Inferior parietal cortex (tissue), 1 donor: ENCODE results near the gene TSPAN13.

Experiments used
- DNase-seq: peaks from one replicate; pipeline ENCODE4 v3.0.0-alpha.2; 2016; ENCODE audit errors: extremely low spot score

Gene TSPAN13

DNA sequence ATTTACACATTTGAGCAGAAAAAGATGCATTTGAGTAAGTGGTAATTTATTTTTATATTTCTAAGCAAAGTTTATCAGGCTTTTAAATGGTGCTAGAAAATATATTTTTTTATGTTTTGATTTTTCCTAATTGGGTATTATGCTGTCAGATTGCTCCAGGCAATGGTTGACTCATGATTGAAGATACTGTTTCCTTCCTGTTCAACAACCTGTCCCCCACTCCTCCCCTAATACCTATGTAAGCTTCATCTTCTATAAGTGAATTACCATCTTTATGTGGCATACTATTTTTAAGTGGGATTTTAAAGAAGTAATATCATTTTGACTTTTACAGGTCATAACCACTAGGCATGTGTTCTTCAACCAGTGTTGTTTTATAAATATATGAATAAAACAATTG, 21.4 kb downstream of the TSPAN13 start:
- no peak for DNase-seq

DNA sequence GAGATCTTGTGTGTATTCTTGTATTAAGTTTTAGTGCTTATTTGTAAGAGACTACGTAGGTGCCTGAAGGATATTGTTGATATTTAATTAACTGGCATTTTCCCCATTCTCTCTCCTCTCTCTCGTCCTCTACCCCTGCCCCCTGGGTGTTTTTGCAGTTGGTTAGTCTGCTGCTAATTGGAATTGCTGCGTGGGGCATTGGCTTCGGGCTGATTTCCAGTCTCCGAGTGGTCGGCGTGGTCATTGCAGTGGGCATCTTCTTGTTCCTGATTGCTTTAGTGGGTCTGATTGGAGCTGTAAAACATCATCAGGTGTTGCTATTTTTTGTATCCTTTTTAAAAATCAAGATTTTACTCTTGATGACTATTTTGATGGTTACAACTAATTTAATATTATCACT, 22.5 kb downstream of the TSPAN13 start:
- DNase-seq = no peak

DNA sequence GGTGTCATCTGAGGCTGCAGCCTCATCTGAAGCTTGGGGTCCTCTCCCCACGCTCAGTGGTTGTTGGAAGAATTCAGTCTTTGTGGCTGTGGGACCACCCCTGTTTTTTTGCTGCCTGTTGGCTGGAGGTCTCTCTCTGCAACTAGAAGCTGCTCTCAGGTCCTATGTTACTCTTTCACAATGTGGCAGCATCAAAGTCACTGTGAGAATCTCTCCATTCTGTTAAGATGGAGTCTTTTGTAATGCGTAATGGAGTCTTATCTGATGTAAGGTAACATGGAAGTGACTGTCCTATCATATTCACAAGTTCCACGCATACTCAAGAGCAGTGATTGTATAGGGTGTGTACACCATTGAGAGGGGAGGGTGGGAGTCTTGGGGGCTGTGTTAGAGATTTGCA, 24.9 kb downstream of the TSPAN13 start:
- DNase-seq = no peak

DNA sequence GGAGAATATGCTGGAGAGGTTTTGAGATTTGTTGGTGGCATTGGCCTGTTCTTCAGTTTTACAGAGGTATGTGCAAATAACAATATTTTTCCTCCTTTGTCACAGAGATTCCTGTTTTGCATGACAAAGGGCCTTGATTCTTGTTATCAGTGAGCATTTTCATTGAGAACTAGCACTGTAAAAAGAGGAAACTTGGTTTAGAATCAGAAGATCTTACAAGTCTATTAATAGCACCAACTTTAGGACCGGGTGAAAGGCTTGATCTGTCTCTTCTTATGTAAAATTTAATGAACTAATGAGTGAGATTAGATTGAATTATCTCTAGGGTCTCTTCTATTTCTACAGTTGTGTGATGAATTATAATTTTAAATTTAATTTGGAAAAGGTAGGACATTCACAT, 25.5 kb downstream of the TSPAN13 start:
- DNase-seq = no peak

DNA sequence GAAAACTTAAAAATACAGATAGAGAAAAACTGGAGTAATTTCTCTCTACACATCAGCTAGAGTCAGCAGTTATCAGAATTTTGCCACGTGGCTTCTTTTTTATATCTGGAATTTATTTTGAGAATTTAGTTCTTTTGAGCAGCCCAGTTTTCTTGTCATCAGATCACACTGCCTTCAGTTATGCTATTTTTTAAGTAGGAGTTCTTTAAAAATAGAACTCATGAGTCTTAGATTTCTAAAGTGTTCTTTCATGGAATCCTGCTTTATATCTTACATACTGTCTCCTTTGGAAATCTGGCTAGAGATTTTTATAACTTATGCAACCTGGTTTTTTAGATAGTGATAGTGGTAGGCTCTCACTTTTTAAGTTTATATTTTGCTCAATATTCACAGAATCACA, 27.0 kb downstream of the TSPAN13 start:
- no peak for DNase-seq

DNA sequence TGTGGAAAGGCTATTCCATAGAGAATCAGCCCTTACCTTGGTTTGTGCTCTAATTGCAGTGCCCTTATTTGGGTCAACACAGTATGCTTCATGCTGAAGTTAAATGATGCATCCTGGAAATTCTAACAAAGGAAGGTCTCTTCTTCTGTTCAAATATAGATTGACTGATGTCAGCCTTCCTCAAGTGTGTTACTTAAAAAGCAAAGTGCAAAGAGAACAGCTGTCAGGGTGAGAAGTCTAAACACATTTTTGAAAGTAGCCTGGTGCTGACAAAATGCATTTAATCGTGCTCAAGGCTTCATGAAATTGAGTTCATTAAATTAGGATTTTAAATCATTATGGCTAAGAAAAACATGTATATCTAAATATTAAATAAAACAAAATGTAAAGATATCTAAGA, 31.8 kb downstream of the TSPAN13 start:
- DNase-seq = no peak

- DNase-seq = no peak
Observed at GRCh38 chr7:16785846-16786245, 32.3 kb downstream of the TSPAN13 start.

GRCh38 chr7:16786257-16786656, 32.7 kb downstream of the TSPAN13 start:
- DNase-seq = no peak

DNA sequence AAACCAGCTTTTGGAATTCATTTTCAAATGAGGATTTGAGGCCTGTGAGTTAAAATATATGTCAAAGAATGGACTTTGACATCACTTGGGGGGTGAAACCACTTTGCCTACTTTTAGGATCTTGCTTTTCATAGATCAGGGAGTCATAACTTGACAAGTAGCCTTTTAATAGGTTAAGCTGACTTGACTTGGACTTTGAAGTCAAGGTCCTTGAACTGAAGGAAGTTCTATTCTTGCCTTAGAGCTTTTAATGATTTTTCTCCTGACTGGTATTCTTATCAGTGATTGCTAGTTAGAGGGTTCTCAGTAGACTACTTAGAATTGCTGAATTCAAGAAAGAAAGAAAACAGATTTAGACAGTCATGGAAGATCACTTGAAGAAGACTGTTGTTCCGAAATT, 33.6 kb downstream of the TSPAN13 start:
- DNase-seq = no peak

GRCh38 chr7:16791071-16791470, 37.5 kb downstream of the TSPAN13 start:
- DNase-seq = no peak

GRCh38 chr7:16791905-16792698, 38.5 kb downstream of the TSPAN13 start:
- DNase-seq = no peak

DNA sequence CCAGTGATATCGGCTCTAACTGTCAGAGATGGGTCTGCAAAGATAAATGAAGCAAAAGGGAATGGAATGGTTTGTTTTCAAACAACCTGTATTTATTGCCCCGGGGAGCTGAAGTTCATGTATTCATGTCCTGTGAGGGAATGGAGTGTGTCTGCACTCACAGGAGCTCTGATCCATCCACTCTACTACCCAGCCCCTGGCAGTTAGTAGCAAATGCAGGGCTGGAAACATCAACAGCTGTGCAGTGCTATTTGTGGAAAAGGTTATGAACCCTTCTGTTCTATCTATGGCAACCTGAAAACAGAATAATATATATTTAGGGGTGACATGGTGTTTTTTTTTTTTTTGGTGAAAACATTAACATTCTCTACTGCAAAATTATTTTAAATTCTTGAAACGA, 41.4 kb downstream of the TSPAN13 start:
- DNase-seq = no peak

- DNase-seq = no peak
Observed at GRCh38 chr7:16795624-16796023, 42.1 kb downstream of the TSPAN13 start.

DNA sequence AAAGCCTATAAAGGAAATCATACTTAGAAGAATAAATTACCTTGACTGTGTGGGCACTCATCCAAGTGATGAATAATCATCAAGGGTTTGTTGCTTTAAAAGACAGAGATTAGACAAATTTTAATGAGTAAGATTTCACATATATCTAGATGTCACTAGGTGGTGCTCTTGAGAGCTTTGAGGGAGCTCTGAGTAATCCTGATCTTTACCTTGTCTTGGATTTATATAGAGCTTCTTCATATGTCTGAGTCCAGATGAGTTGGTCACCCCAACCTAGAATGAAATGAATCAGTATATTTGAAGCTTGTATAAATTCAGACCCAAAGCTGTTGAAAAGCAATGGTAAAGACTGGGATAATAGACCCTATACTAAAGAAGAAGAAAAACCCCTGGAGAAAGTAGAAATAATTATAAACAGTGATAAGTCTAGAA, 47.6 kb downstream of the TSPAN13 start:
- no peak for DNase-seq

DNA sequence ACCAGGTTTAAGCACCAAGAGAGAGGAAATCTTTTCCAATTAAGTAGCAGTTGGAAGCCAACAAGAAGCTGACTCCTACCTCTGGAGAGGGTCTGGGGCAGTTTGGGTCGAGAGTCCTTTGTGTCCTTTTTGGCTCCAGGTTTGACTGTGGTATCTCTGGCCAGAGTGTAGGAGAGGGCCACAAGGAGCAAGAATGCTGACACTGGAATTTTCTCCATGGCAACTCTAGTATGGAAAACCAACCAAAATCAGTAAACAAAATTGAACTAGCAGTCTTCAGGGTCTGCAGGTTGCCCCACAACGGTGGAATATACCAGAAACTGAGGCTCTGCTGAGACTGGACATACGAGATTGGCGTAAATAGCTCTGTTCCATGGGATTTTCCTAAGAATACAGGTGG, 48.0 kb downstream of the TSPAN13 start:
- DNase-seq = no peak

- DNase-seq = no peak
Observed at GRCh38 chr7:16803125-16803524, 49.6 kb downstream of the TSPAN13 start.

GRCh38 chr7:16803881-16804673, 50.5 kb downstream of the TSPAN13 start:
- DNase-seq = no peak

DNA sequence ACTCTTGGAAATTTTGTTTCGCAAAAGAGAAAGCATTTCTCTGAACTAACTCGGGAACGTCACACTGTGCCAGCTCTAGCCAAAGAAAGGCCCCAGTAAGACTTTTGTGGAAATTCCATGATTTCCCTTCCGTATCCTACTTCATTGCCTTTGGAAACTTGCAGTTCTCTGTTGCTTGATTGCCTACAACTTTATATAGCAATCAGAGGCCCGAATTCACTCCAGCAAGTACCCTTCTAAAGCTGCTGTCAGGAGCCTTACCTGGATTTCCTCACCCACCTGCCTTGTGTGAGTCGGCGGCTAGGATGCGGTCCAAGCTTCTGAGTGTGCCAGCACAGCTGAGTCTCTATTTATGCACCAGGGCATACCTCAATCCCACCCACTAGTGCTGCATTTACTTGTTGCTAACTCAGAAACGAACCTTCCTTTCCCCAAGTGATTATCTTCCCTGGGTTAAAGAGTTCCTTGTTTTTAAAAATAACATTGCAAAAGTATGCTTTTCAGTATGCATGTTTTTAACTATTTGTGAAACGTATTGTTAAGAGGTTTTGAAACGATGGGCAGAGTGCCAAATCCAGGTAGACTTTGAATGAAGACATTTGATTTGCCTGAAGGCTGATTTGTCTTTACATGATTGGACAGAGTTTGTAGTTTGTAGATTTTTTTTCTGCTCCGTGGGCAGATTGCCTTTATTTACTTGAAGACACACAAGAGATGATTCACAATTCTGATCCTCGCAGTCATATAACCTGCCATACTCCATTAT, 51.3 kb downstream of the TSPAN13 start, which contains the start of gene AGR2:
TSS of gene AGR2 (minus strand) at position 326 of the 766 bp plus-strand sequence. CDS start 3,203 bp downstream, outside the sequence.
- no peak for DNase-seq

DNA sequence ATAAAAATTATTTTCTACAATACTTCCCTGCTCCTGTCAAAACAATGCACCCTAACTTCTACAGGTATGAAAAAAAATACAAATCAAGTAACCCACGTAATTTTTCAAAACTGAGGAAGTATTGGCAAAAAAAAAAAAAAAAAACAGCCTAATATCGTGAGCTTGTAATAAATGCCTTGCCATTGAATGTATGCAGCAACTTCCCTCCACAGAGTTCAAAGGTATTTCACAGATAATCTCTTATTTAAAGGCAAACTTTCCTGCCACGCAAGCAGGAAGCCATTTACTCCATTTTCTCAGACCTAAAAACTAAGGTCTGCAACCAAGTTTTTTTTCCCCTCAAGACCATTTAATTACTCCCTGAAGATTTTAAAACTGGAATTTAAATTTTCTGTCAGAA, 51.9 kb downstream of the TSPAN13 start:
- DNase-seq = no peak

DNA sequence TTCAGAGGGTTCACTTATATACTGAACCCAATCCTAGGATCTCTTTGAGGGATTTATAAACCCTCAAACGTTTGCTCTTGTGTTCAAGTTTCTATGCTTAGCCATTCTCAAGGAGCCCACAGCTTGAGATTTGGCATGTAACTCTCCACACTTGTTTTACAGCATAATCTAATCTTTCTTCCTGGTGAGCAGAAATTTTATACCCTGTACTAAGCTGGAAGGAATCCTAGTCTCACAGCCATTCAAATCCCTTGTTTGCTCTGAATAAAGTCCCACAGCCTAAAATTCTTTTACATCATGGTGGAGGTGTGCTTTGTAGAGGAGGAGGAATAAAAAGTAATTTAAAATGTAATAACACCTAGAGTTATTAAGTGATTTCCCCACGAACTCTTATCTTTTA, 56.6 kb downstream of the TSPAN13 start:
- no peak for DNase-seq

DNA sequence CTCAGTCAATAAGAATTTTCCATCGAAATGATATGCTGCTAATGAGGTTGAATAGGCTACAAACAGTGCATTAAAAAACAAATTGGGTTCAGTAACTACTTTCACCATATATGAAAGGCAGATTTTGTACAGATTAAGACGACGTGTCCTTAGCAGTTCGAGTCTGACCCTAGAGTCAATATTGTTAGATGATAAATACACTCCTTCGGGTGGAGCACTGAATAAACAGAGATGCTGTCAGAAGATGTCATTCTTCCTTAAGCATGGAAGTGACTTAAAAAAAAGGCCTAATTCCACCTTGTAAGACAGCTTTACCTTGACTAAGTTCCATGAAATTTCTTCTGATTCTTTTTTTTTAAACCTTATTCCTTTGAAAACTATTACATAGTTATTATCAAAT, 57.0 kb downstream of the TSPAN13 start:
- no peak for DNase-seq

DNA sequence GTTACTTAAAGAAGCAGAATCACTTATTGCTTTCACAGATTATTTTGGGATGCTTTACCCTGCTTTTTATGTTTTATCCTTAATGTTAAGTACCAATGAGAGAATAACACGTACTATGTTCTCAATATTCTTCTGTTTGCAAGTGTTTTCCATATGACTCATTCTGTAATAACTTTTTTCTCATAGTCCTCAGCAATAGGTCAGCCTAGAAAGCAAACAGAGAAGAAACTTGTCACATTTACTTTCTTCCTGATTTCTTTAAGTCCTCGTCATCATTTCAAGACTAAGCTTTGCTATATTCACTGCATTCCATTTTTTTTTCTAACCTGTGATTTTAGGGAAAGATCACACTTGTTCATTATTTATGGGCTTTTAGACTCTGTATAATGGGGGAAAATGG, 58.0 kb downstream of the TSPAN13 start:
- no peak for DNase-seq
